Measurements from ENCODE around the gene SAA4.
"Not testable (repeated sequence)": the region's sequence is repeated elsewhere in the genome, so short reads cannot be mapped to it uniquely, and the experiment has no call there.

SAA4 gene

GRCh38 chr11:18236664-18237356 lies at the start of gene SAA4:
TSS of gene SAA4 (minus strand) at chr11:18236802. CDS start at chr11:18235926, 876 bp downstream.
- no peak for DNase-seq

DNA sequence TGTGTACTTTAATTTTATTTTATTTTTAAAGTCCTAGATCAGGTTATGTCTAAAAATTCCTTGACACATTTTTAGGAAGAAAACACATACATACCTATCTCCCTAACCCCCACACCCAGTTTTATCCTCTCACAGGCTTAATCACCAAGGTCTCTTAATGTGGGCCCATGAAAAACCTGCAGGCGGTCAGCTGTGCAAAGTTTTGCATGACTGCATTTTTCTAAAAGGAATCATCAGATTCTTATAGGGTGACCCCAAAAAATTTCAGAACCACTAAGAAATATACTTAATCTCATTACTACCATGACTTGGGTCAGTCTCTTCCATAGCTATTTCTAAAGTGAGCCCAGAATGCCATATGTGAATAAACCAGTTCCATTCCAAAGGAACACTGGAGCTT lies 49.2 kb upstream of the SAA4 start:
- no peak for DNase-seq

- DNase-seq, result no peak
These were observed 46.0 kb upstream of the SAA4 start for GRCh38 chr11:18282626-18283025.

DNA sequence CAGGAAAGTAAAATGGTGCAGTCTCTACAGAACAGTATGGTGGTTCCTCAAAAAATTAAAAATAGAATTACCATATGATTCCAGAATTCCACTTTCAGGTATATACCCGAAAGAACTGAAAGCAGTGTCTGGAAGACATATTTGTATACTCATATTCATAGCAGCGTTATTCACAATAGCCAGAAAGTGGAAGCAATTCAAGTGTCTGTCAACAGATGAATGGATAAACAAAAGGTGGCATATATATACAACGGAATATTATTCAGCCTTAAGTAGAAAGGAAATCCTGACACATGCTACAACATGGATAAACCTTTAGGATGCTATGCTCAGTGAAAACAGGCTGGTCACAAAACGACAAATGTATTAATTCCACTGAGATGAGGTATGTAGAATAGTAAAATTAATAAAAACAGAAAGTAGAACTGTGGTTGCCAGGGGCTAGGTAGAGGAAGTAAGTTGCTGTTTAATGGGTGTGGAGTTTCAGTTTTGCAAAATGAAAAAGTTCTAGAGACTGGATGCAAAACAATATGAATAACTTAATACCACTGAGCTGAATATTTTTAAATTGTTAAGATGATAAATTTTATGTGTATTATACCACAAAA lies 43.9 kb upstream of the SAA4 start:
- peak; percentile 16 to 23 for DNase-seq

- peak; percentile 74 to 82 for DNase-seq
These were observed 41.1 kb upstream of the SAA4 start for GRCh38 chr11:18277565-18278271.

- DNase-seq, result no peak
These were observed 34.6 kb upstream of the SAA4 start for GRCh38 chr11:18271206-18271605.

GRCh38 chr11:18270102-18270501 lies 33.5 kb upstream of the SAA4 start:
- no peak for DNase-seq

DNA sequence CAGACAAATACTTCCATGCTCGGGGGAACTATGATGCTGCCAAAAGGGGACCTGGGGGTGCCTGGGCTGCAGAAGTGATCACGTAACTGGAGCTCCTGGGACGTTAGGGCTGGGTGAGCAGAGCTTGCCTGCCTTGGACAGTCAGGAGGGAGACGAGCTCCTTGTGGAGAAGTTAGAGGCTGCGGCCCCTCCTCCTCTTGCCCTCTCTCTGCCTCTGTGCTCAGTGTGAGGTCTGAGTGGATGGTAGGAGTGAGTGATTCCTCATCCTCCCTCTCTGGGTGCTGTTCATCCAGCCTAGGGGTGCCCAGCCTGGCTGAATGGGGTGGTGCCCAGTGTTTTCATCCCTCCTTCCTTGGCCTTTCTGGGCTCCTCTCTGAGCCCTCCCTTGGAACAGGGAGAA lies 32.6 kb upstream of the SAA4 start:
- DNase-seq, result not testable (repeated sequence)

DNA sequence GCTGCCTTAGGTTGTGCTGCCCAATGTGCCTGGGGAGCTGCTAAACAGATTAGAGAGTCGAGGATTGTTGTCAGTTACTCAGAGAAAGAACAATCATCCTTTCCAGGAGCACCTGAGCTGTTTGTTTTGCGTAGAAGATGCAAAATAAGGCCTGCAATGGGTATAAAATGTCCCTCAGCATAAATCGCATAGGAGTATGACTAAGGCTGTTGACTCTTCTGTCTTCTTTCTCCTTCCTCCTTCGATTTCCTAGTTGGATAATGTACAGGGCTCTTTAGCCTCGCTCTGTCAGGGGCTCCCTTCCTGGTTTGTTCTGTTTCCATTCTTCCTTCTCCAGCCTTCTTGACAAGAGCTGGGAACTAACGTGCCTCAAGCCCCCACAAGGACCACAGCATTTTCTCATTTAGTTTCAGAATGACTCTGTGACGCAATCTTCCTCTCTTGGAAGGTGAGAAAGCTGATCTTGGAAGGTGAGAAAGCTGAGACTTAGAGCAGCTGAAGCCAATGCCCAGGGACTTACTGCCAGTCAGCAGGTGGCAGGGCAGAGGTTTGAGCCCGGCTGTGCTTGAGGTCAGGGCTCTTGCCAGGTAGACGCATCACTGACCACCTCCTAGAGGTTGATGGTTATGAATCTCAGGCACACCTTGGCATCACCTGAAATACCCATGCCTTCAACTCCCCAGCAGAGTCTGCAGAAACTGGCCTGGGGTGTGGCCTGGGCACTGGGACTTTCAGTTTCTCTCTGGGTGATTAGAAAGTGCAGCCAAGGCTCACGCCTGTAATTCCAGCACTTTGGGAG lies 30.9 kb upstream of the SAA4 start:
- DNase-seq, result not testable (repeated sequence)

- no peak for DNase-seq
These were observed 29.3 kb upstream of the SAA4 start, which contains the start of gene SAA1 for GRCh38 chr11:18265949-18266348. TSS of gene SAA1 (plus strand) at chr11:18266264. CDS start at chr11:18266888, 624 bp downstream.

- DNase-seq, result no peak
These were observed 28.3 kb upstream of the SAA4 start for GRCh38 chr11:18264677-18265555.

GRCh38 chr11:18264035-18264434 lies 27.4 kb upstream of the SAA4 start:
- no peak for DNase-seq

GRCh38 chr11:18262681-18263350 lies 26.2 kb upstream of the SAA4 start:
- DNase-seq, result not testable (repeated sequence)

GRCh38 chr11:18261721-18262120 lies 25.1 kb upstream of the SAA4 start:
- DNase-seq, result no peak

DNA sequence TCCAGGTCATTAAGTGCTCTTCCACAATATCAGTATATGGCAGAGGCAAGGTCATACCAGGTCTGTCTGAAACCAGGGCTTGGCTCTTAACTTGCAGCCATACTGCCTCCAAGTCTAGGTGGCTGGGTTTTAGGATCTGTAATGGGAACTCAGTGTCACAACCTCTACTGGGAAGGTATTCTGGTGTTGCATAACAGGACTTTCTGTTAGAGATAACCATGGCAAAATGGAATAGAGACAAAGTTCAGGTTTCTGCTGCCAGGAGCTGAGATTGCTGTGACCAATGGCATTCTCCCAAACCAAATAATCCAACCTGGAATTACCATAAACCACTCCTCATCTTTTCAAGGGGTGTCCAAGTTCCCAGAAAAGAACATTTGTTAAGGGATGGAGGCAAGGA lies 22.7 kb upstream of the SAA4 start:
- DNase-seq, result no peak

GRCh38 chr11:18254781-18255361 lies 18.3 kb upstream of the SAA4 start:
- peak in 1 of 2 donors; percentile 5 for DNase-seq

DNA sequence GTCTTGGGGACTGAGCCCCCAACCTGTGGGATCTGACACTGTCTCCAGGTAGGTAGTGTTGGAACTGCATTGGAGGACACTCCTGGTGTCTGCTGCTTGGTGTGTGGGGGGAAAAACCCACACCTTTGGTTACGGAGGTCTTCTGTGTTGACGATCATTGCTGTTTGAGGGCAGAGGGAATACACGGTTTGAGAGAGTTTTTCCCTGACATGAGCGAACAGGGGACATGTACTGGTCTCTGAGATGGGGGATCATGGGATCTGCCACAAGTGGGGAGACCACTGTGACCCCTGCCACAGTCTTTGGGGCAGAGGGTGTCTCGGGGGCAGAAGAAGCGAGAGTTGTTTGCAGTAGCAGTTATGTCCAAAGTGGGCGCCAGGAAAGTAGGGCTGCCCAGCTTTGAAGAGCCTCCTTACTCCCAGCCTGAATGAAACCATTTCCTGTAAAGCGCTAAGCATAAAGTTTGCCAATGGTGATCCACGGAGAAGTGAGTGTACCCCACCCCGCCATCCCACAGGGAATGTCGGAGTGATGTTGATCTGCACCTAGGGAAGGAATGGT lies 17.3 kb upstream of the SAA4 start:
- DNase-seq, result no peak

- DNase-seq, result no peak
These were observed 16.6 kb upstream of the SAA4 start for GRCh38 chr11:18253233-18253632.

GRCh38 chr11:18248561-18248960 lies 12.0 kb upstream of the SAA4 start, which contains the start of gene SAA2:
TSS of gene SAA2 (minus strand) at chr11:18248668. CDS start at chr11:18248011, 657 bp downstream.
- DNase-seq, result peak in 1 of 2 donors; percentile 14

DNA sequence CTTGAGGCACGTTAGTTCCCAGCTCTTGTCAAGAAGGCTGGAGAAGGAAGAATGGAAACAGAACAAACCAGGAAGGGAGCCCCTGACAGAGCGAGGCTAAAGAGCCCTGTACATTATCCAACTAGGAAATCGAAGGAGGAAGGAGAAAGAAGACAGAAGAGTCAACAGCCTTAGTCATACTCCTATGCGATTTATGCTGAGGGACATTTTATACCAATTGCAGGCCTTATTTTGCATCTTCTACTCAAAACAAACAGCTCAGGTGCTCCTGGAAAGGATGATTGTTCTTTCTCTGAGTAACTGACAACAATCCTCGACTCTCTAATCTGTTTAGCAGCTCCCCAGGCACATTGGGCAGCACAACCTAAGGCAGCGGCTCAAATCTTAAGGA lies 10.6 kb upstream of the SAA4 start:
- DNase-seq, result not testable (repeated sequence)
